HEK293T (cell line): ENCODE results near the gene SPATA31A7.
"Not testable (repeated sequence)": the region's sequence is repeated elsewhere in the genome, so short reads cannot be mapped to it uniquely, and the experiment has no call there.

ENCODE experiments used
- CTCF ChIA-PET: fragments of 350-600 bp; formaldehyde crosslinking; extraction: SDS; loops from one replicate; lab custom pipeline; 2021; ENCODE audit warnings: antibody characterized with exemption, inconsistent platforms; lab: Yijun Ruan, JAX
- POLR2A ChIA-PET: fragments of 350-600 bp; formaldehyde crosslinking; extraction: SDS; loops from one replicate; lab custom pipeline; 2020; ENCODE audit warnings: antibody characterized with exemption, inconsistent platforms; lab: Yijun Ruan, JAX
- DNase-seq: peaks from one replicate; pipeline ENCODE4 v3.0.0; 2012; ENCODE audit warnings: mixed read lengths; ENCODE audit errors: extremely low spot score

The SPATA31A7 gene

GRCh38 chr9:61189736-61190135 is at the start of gene SPATA31A7:
Gene SPATA31A7 (plus strand): TSS chr9:61190036. CDS start chr9:61190065, 29 bp downstream.
- CTCF ChIA-PET, POLR2A ChIA-PET, DNase-seq: not testable (repeated sequence)

- POLR2A ChIA-PET, CTCF ChIA-PET, DNase-seq: not testable (repeated sequence)
These were observed 36.6 kb downstream of the SPATA31A7 start for GRCh38 chr9:61226438-61226837.
